ENCODE measurements around the gene HOXB4.
A peak's percentile ranks its signal among the peaks of the same experiment; 100 is the strongest.

HOXB4 gene

GRCh38 chr17:48542698-48543106, 35.4 kb downstream of the HOXB4 start:
- Histone ChIP-seq H3K9me2 (replicated peaks; ENCODE audit: insufficient read depth, low read length) (no peaks in the 10 kb centered on the region), H3K36me3 (replicated peaks; ENCODE audit: insufficient read depth, low read length) (no peaks in the 10 kb centered on the region), H3K9me3 (replicated peaks; ENCODE audit: insufficient read depth, low read length) (no peaks in the 10 kb centered on the region), H3F3A (ENCODE audit: insufficient read depth, low read length) (no peaks in the 10 kb centered on the region), H3K4me1 (ENCODE audit: low read length) (peaks cover 5% of the 10 kb centered on the region; the same call in 1 of the 2 replicates), H3K27ac (ENCODE audit: low read length) (no peak overlapping the region), H3K4me3 (ENCODE audit: low read length) (peak overlapping the region; percentile 66), H3K27me3 (replicated peaks; ENCODE audit: insufficient read depth, low read length) (peaks cover 16% of the 10 kb centered on the region), H3K9ac (ENCODE audit: low read length) (no peak overlapping the region), H2AFZ (ENCODE audit: low read length) (peak overlapping the region; percentile 76; the same call in 1 of the 2 replicates), H3K4me2 (ENCODE audit: low read depth, low read length) (peak overlapping the region; percentile 92), H3K79me2 (ENCODE audit: low read length) (no peaks in the 10 kb centered on the region), H4K20me1 (ENCODE audit: insufficient read depth, low read length) (no peaks in the 10 kb centered on the region)
- TF ChIP-seq CTCF (IDR thresholded peaks at IDR 0.05; ENCODE audit: low read length) (no peak), EZH2phosphoT487 (IDR thresholded peaks at IDR 0.05; ENCODE audit: low read length) (no peak), EZH2 (optimal IDR thresholded peaks at IDR 0.05; ENCODE audit: low read depth, low read length) (no peak)
- no peak for DNase-seq

- Histone ChIP-seq H3K79me2 (ENCODE audit: low read length) (no peaks in the 10 kb centered on the region), H3K9me3 (replicated peaks; ENCODE audit: insufficient read depth, low read length) (no peaks in the 10 kb centered on the region), H3K27ac (ENCODE audit: low read length) (no peak overlapping the region), H2AFZ (ENCODE audit: low read length) (no peak overlapping the region), H3K27me3 (replicated peaks; ENCODE audit: insufficient read depth, low read length) (peaks cover 16% of the 10 kb centered on the region), H3K4me3 (ENCODE audit: low read length) (no peak overlapping the region), H3K4me1 (ENCODE audit: low read length) (peaks cover 5% of the 10 kb centered on the region; the same call in 1 of the 2 replicates), H3F3A (ENCODE audit: insufficient read depth, low read length) (no peaks in the 10 kb centered on the region), H3K9ac (ENCODE audit: low read length) (no peak overlapping the region), H3K36me3 (replicated peaks; ENCODE audit: insufficient read depth, low read length) (no peaks in the 10 kb centered on the region), H4K20me1 (ENCODE audit: insufficient read depth, low read length) (no peaks in the 10 kb centered on the region), H3K9me2 (replicated peaks; ENCODE audit: insufficient read depth, low read length) (no peaks in the 10 kb centered on the region), H3K4me2 (ENCODE audit: low read depth, low read length) (no peak overlapping the region)
- no peak for DNase-seq
- no peak for TF ChIP-seq EZH2 (optimal IDR thresholded peaks at IDR 0.05; ENCODE audit: low read depth, low read length)
- no peak for TF ChIP-seq CTCF (IDR thresholded peaks at IDR 0.05; ENCODE audit: low read length)
- TF ChIP-seq EZH2phosphoT487 (IDR thresholded peaks at IDR 0.05; ENCODE audit: low read length), result no peak
Observed at GRCh38 chr17:48542114-48542656, 36.0 kb downstream of the HOXB4 start.

GRCh38 chr17:48541577-48542113, 36.5 kb downstream of the HOXB4 start:
- H3K27ac ChIP-seq (ENCODE audit: low read length), result no peak overlapping the region
- peaks cover 16% of the 10 kb centered on the region for H3K27me3 ChIP-seq (replicated peaks; ENCODE audit: insufficient read depth, low read length)
- H3K36me3 ChIP-seq (replicated peaks; ENCODE audit: insufficient read depth, low read length), result no peaks in the 10 kb centered on the region
- no peaks in the 10 kb centered on the region for H4K20me1 ChIP-seq (ENCODE audit: insufficient read depth, low read length)
- no peaks in the 10 kb centered on the region for H3K9me3 ChIP-seq (replicated peaks; ENCODE audit: insufficient read depth, low read length)
- no peaks in the 10 kb centered on the region for H3F3A ChIP-seq (ENCODE audit: insufficient read depth, low read length)
- H2AFZ ChIP-seq (ENCODE audit: low read length), result no peak overlapping the region
- H3K79me2 ChIP-seq (ENCODE audit: low read length), result no peaks in the 10 kb centered on the region
- H3K9ac ChIP-seq (ENCODE audit: low read length), result no peak overlapping the region
- H3K4me1 ChIP-seq (ENCODE audit: low read length), result peaks cover 5% of the 10 kb centered on the region; the same call in 1 of the 2 replicates
- H3K9me2 ChIP-seq (replicated peaks; ENCODE audit: insufficient read depth, low read length), result no peaks in the 10 kb centered on the region
- DNase-seq, result no peak
- no peak overlapping the region for H3K4me3 ChIP-seq (ENCODE audit: low read length)
- H3K4me2 ChIP-seq (ENCODE audit: low read depth, low read length), result no peak overlapping the region
- TF ChIP-seq EZH2 (optimal IDR thresholded peaks at IDR 0.05; ENCODE audit: low read depth, low read length) (no peak), CTCF (IDR thresholded peaks at IDR 0.05; ENCODE audit: low read length) (no peak), EZH2phosphoT487 (IDR thresholded peaks at IDR 0.05; ENCODE audit: low read length) (no peak)

All from MM.1S (cell line).